Adipocyte (in vitro differentiated cells): ENCODE data around the gene ARMC3.

Source experiments
- DNase-seq: peaks from one replicate; pipeline ENCODE4 v3.0.0-alpha.2; 2015; ENCODE audit warnings: low read depth
- H3K27me3 ChIP-seq: replicated peaks from 2 replicates; pipeline ENCODE4 v1.7.0; 2013; ENCODE audit warnings: mild to moderate bottlenecking, low read length, moderate library complexity; ENCODE audit not compliant: control insufficient read depth, insufficient read depth
- H3K36me3 ChIP-seq: 2 replicates; pipeline ENCODE4 v1.7.0; 2013; ENCODE audit warnings: low read length, mild to moderate bottlenecking, moderate library complexity; ENCODE audit not compliant: control insufficient read depth, insufficient read depth, severe bottlenecking
- H3K4me1 ChIP-seq: 2 replicates; pipeline ENCODE4 v1.7.0; 2013; ENCODE audit warnings: mild to moderate bottlenecking, low read length, moderate library complexity; ENCODE audit not compliant: control insufficient read depth, insufficient read depth
- H3K4me3 ChIP-seq: 2 replicates; pipeline ENCODE4 v1.7.0; 2013; ENCODE audit warnings: mild to moderate bottlenecking, low read length, moderate library complexity
- H3K9ac ChIP-seq: 2 replicates; pipeline ENCODE4 v1.7.0; 2013; ENCODE audit warnings: mild to moderate bottlenecking, low read length, moderate library complexity
- H3K9me3 ChIP-seq: 2 replicates; pipeline ENCODE4 v1.7.0; 2013; ENCODE audit warnings: mild to moderate bottlenecking, low read length, moderate library complexity; ENCODE audit not compliant: control insufficient read depth

Gene ARMC3

DNA sequence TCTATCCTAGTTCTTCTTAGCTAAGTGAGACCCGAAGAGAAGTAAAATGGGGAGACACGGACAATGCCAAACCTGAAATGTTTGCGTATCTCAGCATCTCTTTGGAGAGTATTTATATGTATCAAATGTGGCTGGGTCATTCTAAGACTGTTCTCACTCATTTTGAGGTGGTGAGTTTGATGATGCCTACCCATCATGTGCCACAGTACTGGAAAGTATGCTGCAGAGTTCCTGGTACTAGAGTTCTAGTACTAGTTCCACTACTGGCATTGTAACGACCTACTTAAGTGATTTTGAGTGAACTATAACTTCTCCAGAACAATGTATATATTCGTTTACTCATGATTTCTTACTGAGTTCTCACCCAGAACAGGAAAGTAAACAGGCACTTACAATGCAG is 41.9 kb downstream of the ARMC3 start:
- Histone ChIP-seq H3K9me3 (no peaks in the 10 kb centered on the region), H3K36me3 (no peaks in the 10 kb centered on the region), H3K9ac (no peak overlapping the region), H3K27me3 (no peaks in the 10 kb centered on the region), H3K4me3 (no peak overlapping the region), H3K4me1 (peaks cover 27% of the 10 kb centered on the region)
- no peak for DNase-seq

DNA sequence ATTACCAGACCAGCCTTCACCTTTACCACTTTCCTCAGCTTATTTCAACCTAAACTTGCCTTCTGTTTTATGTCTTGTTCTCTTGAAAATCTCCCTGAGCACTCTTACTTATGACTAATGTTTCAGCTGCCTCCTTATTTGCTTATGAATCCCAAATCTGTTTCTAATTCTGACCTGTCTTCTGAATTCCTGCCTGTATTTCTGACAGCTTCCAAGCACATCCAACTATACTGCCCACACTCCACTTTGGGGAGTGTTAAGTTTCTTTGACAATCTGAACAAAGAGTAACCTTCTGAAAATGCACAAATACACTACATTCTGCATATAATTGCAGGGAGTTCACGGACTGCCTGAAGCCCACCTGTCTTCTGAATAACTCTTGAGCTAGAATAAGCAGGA is 48.7 kb downstream of the ARMC3 start:
- peak; percentile 35 for DNase-seq
- Histone ChIP-seq H3K4me3 (no peak overlapping the region), H3K9ac (no peak overlapping the region), H3K27me3 (no peaks in the 10 kb centered on the region), H3K4me1 (no peaks in the 10 kb centered on the region), H3K36me3 (no peaks in the 10 kb centered on the region), H3K9me3 (no peaks in the 10 kb centered on the region)

DNA sequence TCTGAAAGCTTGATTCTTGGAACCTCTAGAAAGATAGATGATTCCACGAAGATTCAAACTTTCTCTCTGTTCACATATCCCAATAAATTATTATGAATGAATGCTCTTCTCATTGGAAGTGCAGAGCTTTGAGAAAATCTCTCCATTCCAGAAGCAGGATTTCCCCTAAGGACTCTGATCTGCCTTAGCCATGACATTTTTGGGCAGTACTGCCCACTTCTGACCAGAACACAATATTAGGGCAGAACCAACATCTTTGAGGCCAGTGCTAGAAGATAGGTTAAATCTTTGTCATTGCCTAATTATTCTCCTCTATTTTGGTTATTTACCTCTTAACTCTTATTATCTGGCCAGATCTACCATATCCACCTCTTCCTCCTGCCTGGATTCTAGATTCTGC is 49.9 kb downstream of the ARMC3 start:
- Histone ChIP-seq H3K9ac (no peak overlapping the region), H3K27me3 (no peaks in the 10 kb centered on the region), H3K9me3 (no peaks in the 10 kb centered on the region), H3K4me3 (no peak overlapping the region), H3K36me3 (no peaks in the 10 kb centered on the region), H3K4me1 (no peaks in the 10 kb centered on the region)
- DNase-seq: no peak

DNA sequence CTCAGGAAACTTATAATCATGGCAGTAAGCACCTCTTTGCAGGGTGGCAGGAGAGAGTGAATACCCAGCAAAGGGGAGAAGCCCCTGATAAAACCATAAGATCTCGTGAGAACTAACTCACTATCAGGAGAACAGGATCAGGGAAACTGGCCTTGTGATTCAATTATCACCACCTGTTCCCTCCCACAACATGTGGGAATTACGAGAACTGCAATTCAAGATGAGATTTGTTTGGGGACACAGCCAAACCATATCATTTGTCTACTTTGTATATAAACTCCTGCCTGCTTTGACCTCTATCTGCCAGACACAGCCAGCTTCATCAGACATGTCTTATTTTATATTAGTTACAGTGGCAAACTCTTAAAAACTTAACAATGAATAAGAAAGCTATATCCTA is 50.4 kb downstream of the ARMC3 start:
- Histone ChIP-seq H3K9ac (no peak overlapping the region), H3K9me3 (no peaks in the 10 kb centered on the region), H3K4me3 (no peak overlapping the region), H3K4me1 (no peaks in the 10 kb centered on the region), H3K27me3 (no peaks in the 10 kb centered on the region), H3K36me3 (no peaks in the 10 kb centered on the region)
- no peak for DNase-seq

- H3K9me3 ChIP-seq: no peaks in the 10 kb centered on the region
- H3K36me3 ChIP-seq: no peaks in the 10 kb centered on the region
- H3K27me3 ChIP-seq: no peaks in the 10 kb centered on the region
- DNase-seq: no peak
- H3K4me1 ChIP-seq: no peaks in the 10 kb centered on the region
- H3K9ac ChIP-seq: no peak overlapping the region
- no peak overlapping the region for H3K4me3 ChIP-seq
These were observed 51.1 kb downstream of the ARMC3 start for GRCh38 chr10:22978918-22979317.

GRCh38 chr10:22980822-22981221 is 53.0 kb downstream of the ARMC3 start:
- no peak for DNase-seq
- Histone ChIP-seq H3K4me1 (no peaks in the 10 kb centered on the region), H3K36me3 (no peaks in the 10 kb centered on the region), H3K9ac (no peak overlapping the region), H3K9me3 (no peaks in the 10 kb centered on the region), H3K27me3 (no peaks in the 10 kb centered on the region), H3K4me3 (no peak overlapping the region)

- no peaks in the 10 kb centered on the region for H3K27me3 ChIP-seq
- no peak overlapping the region for H3K4me3 ChIP-seq
- H3K9ac ChIP-seq: no peak overlapping the region
- no peaks in the 10 kb centered on the region for H3K36me3 ChIP-seq
- H3K4me1 ChIP-seq: no peaks in the 10 kb centered on the region
- H3K9me3 ChIP-seq: no peaks in the 10 kb centered on the region
- DNase-seq: peak; percentile 19
These were observed 56.2 kb downstream of the ARMC3 start for GRCh38 chr10:22984066-22984465.

DNA sequence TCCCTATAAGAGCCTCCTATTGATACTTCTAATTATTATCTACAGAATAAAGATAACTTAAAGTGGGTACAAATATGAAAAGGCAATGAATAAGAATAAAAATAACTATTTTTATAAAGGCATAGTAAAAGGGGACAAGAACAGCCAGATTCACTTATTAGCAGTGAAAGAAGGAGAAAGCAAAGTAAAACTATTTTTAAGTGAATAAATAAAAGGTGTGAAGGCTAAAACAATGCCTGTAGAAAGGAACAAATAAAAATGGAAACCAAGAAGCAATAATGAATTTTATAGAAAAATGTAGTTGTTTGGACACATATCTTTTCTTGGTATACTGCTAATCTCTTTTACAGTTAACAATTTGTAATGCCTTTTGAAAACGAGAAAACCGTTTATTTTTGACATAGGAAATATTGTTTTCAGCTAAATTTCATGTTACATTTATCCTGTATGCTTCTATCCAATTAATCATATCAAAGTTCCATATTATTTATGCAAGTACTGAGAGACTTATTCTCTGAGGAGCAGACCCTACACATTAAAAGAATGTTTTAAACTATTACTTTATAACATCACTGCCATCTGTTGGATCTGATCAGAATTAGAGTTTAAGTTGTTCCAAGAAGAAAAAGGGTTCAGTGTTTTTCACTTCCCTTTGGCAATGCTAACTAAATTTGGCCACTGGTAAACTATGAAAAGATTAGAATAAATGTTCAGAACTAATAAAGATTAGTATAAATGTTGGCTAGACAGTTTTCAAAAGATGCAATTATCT is 59.1 kb downstream of the ARMC3 start:
- peak; percentile 70 for DNase-seq

GRCh38 chr10:22988581-22989360 is 60.9 kb downstream of the ARMC3 start:
- Histone ChIP-seq H3K4me3 (no peak overlapping the region), H3K9me3 (no peaks in the 10 kb centered on the region), H3K27me3 (peaks cover 6% of the 10 kb centered on the region), H3K4me1 (no peaks in the 10 kb centered on the region), H3K36me3 (no peaks in the 10 kb centered on the region), H3K9ac (no peak overlapping the region)
- DNase-seq: peak; percentile 90

More for the DNA sequence above, 59.1 kb downstream of the ARMC3 start:
- Histone ChIP-seq H3K9ac (no peak overlapping the region), H3K36me3 (no peaks in the 10 kb centered on the region), H3K4me1 (no peaks in the 10 kb centered on the region), H3K9me3 (no peaks in the 10 kb centered on the region), H3K27me3 (peaks cover 3% of the 10 kb centered on the region), H3K4me3 (no peak overlapping the region)

DNA sequence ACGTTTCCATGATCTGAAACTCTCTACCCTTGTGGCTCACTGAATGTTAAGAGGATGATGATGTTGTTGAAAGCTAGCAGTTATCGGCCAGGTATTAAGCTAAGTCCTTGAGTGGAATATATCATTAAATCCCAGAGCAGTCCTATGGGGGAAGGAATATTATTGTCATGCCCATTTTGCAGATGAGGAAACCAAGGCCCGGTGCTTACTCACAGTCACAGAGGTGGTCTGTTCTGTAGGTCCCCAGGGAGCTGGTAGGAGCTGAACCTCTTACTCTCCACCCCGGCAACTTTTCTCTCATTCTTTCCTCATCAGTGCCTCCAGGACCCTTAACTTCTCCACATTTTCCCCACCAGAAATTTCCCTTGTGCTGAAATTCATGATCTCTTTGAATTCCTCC is 62.6 kb downstream of the ARMC3 start:
- peaks cover 7% of the 10 kb centered on the region for H3K27me3 ChIP-seq
- DNase-seq: no peak
- H3K9me3 ChIP-seq: no peaks in the 10 kb centered on the region
- no peak overlapping the region for H3K4me3 ChIP-seq
- no peaks in the 10 kb centered on the region for H3K36me3 ChIP-seq
- H3K9ac ChIP-seq: no peak overlapping the region
- no peaks in the 10 kb centered on the region for H3K4me1 ChIP-seq

- H3K36me3 ChIP-seq: no peaks in the 10 kb centered on the region
- no peaks in the 10 kb centered on the region for H3K9me3 ChIP-seq
- no peak overlapping the region for H3K4me3 ChIP-seq
- no peaks in the 10 kb centered on the region for H3K4me1 ChIP-seq
- DNase-seq: no peak
- peaks cover 10% of the 10 kb centered on the region for H3K27me3 ChIP-seq
- no peak overlapping the region for H3K9ac ChIP-seq
These were observed 64.2 kb downstream of the ARMC3 start for GRCh38 chr10:22992075-22992474.
